HG03565 (cell line): Measurements from ENCODE around the gene BAZ1B.
"Not testable (repeated sequence)": the region's sequence is repeated elsewhere in the genome, so short reads cannot be mapped to it uniquely, and the experiment has no call there.

Source experiments
- ATAC-seq: cut with Tn5 transposase; IDR thresholded peaks from one replicate; pipeline ENCODE4 v1.9.1; 2021; ENCODE audit warnings: mild to moderate bottlenecking, moderate library complexity; ENCODE audit not compliant: unreplicated experiment

BAZ1B gene

DNA sequence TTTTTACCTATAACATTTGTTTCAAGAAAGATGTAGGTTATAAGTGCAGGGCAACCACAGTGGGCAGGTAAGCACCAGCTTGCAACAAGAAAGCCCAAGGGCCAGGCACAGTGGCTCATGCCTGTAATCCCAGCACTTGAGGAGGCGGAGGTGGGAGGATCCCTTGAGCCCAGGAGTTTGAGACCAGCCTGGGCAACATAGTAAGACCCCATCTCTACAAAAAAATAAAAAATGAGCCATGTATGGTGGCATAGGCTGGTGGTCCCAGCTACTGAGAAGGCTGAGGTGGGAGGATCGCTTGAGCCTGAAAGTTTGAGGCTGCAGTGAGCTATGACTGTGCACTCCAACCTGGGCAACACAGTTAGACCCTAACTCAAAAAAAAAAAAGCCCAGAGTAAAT lies 22.6 kb upstream of the BAZ1B start:
- ATAC-seq = no peak

DNA sequence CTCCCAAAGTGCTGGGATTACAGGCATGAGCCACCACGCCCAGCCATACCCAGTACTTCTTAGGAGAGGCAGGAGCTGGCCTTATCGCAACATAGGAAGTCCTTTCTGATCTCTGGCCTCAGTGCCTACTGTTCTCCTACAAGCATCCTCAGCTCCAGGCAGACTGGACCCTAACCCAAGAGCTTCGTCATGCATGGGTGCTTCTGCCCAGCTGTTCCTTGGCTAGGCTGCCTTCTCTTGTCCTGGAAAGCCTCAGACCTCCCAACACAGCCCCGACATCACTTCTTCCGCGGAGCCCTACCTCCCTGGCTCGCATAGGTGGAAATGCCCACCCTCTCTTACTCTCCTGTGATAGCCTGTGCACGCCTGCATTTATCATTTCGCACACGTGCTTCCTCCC lies 19.6 kb upstream of the BAZ1B start:
- ATAC-seq = no peak

- no peak for ATAC-seq
Measured at GRCh38 chr7:73539709-73540108, 17.6 kb upstream of the BAZ1B start.

DNA sequence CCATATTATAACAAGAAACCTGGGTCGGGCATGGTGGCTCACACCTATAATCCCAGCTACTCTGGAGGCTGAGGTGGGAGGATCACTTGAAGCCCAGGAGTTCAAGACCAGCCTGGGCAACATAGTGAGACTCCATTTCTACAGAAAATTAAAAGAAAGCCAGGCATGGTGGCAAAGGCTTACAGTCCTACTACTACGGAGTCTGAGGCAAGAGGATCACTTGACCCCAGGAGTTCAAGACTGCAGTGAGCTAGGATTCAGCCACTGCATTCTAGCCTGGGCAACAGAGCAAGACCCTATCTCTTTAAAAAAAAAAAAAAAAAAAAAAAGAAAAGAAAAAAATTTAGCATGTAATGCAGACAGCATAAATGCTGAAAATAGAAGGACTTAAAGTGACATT lies 16.4 kb upstream of the BAZ1B start:
- not testable (repeated sequence) for ATAC-seq

- no peak for ATAC-seq
Measured at GRCh38 chr7:73537051-73537450, 15.0 kb upstream of the BAZ1B start.

DNA sequence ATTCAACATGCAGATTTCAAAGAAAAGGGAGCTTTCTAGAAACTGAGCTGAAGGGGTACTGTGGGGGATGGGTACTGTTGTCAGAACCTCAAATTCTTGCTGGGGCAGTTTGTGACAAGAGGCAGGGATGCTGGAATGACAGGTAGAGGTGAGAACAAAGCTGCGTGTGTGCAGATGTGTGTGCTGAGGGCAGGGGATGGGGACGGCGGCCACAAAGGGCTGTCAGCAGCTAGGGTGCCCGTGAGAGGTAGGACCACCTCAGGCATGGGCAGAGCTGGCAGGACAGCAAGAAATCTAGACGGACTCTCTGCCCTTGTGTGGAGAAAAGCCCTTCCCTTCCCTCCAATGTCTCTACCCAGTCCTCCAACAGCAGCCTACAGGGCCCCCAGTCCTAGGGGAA lies 14.4 kb upstream of the BAZ1B start:
- ATAC-seq = no peak

DNA sequence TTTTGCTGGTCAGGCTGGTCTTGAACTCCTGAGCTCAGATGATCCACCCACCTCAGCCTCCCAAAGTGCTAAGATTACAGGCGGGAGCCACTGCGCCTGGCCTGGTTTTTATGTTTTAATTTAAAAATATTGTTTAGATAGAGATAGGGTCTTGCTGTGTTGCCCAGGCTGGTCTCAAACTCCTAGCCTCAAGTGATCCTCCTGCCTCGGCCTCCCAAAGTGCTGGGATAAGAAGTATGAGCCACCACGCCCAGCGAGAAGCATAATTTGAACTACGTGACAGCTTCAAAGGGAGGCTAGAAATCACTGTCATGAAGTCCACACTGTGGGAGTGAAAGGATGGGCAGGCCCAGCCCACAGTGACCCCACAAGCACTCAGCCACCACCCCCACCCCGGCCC lies 13.8 kb upstream of the BAZ1B start:
- not testable (repeated sequence) for ATAC-seq

- no peak for ATAC-seq
Measured at GRCh38 chr7:73533742-73534141, 11.6 kb upstream of the BAZ1B start.

- ATAC-seq = no peak
Measured at GRCh38 chr7:73532224-73532623, 10.1 kb upstream of the BAZ1B start.

DNA sequence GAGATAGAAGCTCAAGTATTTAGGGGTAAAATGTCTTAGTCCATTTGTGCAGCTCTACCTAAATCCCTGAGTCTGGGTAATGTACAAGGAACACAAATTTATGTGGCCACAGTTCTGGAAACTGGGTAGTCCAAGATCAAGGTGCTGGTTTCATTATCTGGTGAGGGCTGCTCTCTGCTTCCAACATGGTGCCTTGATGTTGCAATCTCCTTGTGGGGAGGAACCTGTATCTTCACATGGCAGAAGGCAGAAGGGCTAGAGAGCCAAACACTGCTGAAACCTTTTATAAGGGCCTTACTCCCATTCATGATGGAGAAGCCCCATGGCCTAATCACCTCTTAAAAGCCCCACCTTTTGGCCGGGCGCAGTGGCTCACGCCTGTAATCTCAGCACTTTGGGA lies 8.7 kb upstream of the BAZ1B start:
- ATAC-seq = no peak

DNA sequence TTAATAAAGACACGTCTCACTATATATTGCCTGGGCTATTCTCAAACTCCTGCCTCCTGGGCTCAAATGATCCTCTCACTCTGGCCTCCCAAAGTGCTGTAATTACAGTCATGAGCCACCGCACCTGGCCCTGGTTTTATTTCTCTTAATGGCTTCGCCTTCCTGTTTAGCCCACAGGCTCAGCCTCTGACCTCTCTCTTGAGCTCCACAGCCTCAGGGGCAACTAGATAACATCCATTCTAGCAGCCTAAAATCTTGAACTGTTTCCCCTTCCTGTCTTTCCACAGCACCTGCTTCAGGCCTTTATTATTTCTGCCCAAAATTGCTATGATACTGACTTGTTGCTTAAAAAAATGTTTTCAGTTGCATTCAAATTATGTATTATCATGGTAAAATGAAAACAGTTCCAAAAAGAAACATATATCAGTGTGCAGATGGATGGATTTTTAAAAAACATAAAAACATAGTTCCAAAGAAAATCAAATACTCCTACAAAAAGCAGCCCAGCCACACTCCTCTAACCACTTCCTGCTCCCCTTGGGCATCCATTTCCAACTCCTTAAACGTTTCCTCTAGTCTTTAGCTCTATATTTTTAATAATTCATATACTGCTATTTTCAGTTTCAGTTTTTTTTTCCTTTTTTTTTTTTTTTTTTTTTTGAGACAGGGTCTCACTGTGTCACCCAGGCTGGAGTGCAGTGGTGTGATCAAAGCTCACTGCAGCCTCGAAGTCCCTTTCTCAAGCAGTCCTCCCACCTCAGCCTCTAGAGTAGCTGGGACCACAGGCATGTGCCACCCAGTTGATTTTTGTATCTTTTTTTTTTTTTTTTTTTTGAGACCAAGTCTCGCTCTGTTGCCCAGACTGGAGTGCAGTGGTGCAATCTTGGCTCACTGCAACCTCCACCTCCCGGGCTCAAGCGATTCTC lies 5.1 kb upstream of the BAZ1B start:
- no peak for ATAC-seq

DNA sequence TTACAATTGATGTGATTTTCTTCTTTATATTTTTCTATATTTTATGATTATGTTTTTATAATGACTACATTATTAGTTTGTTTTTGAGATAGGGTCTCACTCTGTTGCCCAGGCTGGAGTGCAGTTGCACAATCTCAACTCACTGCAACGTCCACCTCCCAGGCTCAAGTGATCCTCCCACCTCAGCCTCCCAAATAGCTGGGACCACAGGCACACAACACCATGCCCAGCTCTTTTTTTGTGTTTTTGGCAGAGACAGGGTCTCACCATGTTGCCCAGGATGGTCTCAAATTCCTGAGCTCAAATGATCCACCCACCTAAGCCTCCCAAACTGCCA lies 4.0 kb upstream of the BAZ1B start:
- ATAC-seq = not testable (repeated sequence)

GRCh38 chr7:73521636-73522104 lies 423 bp downstream of the BAZ1B start:
- peak; percentile 19 for ATAC-seq

GRCh38 chr7:73520673-73521635 lies 1.1 kb downstream of the BAZ1B start:
- ATAC-seq = peak; percentile 6

DNA sequence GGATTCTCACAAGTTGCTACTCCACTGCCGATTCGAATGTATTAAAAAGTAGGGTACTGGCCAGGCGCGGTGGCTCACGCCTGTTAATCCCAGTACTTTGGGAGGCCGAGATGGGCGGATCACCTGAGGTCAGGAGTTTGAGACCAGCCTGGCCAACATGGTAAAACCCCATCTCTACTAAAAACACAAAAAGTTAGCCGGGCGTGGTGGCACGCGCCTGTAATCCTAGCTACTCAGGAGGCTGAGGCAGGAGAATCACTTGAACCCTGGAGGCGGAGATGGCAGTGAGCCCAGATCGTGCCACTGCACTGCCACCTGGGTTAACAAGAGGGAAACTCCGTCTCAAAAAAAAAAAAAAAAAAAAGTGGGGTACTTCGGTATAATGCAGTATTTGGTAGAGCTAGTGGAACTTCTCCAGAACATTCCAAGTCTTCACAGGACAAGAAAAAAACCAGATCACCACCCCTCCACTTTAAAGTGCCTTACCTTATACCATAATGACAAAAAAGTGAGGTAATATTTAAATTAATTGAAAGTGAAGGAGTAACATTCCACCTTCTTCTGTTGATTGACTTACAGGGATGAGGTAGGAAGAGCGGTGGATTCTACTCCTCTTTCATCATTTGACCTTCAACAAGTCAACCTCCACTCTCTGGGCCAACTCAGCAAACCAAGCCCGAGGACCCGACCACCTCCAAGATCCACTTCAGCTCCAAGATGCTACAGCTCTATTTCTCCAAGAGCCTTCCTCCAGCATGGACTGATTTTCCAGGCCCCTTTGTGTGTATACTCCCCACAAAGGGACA lies 2.0 kb downstream of the BAZ1B start:
- no peak for ATAC-seq

- ATAC-seq = no peak
Measured at GRCh38 chr7:73518470-73518869, 3.6 kb downstream of the BAZ1B start.

DNA sequence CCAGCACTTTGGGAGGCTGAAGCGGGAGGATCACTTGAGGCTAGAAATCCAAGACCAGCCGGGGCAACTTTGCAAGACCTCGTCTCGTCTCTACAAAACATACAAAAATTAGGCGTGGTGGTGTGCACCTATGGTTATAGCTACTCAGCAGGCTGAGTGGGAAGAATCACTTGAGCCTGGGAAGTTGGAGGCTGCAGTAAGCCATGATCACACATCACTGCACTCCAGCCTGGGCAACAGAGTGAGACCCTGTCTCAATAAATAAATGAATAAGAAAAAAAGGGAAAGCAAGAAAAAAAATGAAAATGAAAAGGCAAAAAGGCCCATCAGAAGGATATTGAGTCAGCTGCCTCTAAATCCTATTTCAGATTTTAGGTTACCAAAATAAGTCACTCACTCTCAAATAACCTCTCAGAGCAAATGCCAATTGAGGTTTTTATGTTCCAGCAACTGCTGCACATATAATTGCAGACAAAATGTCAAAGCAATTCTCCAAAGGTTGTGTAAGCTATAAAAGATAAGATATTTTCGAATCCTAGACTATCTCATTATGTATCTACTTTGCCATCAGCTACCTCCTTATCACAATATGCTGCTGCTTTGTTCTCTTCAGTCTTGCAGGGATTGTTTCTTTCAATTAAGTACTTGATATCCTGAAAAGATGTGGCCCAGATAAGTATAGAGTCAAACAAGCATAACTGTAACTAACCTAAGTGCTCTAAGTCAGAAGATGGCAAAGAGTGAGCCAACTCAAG lies 4.7 kb downstream of the BAZ1B start:
- no peak for ATAC-seq

DNA sequence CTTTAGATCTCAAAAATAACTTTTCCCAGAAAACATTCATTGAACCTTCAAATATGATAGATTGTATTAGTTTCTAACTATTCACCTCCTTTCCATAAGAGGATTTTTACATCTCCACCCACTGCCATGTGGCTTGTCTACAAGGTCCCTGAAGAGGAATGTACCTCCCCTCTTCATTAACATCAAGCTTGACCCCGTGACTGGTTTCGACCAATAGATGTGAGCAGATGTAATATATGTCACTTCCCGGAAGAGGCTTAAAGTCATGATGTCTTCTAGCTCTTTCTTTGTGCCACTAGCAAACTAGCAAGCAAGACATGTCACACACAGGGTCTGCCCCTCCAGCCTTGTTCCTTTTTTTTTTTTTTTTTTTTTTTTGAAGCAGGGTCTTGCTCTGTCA lies 6.9 kb downstream of the BAZ1B start:
- no peak for ATAC-seq

DNA sequence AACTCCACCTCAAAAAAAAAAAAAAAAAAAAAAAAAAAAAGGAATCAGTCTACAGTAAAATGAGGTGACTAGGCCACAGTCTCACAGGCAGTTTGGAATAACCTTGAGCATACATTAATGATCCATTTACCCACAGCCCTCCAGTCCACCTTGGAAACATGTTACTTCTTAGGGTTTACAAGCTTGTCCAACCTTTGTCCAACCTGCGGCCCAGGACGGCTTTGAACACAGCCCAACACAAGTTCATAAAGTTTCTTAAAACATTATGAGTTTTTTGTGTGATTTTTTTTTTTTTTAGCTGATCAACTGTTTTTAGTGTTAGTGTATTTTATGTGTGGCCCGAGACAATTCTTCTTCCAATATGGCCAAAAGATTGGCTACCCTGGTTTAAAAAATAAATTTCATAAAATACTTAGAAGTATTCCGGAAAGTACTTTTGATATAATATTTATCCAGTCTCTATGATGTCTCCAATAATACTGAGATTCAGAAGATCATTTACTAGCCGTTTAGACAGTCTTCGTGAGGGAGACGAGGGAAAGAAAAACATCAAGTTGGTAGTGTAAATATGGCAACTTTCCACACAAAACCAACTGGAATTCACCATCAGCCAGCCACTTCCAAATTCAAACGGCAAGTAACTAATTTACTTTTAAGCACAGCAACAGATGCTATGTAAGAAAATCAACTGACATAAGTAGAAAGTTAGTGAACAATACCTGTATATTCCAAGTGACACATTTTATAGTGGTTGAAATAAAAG lies 9.9 kb downstream of the BAZ1B start:
- ATAC-seq = no peak
